BLaER1 (cell line): ENCODE measurements around the gene NOL4L.
"Not testable (repeated sequence)": the region's sequence is repeated elsewhere in the genome, so short reads cannot be mapped to it uniquely, and the experiment has no call there.

ENCODE experiments used
- H3K27ac ChIP-seq: shearing (Covaris generic); formaldehyde crosslinking; 2 replicates; pipeline ENCODE4 v1.8.1; 2022
- H3K27me3 ChIP-seq: shearing (Covaris generic); formaldehyde crosslinking; 2 replicates; pipeline ENCODE4 v1.8.1; 2022
- H3K36me3 ChIP-seq: shearing (Covaris generic); formaldehyde crosslinking; 2 replicates; pipeline ENCODE4 v1.8.1; 2022
- H3K4me1 ChIP-seq: shearing (Covaris generic); formaldehyde crosslinking; 2 replicates; pipeline ENCODE4 v1.8.1; 2022
- H3K4me2 ChIP-seq: shearing (Covaris generic); formaldehyde crosslinking; 2 replicates; pipeline ENCODE4 v1.8.1; 2022
- H3K4me3 ChIP-seq: shearing (Covaris generic); formaldehyde crosslinking; 2 replicates; pipeline ENCODE4 v1.8.1; 2022
- H3K9ac ChIP-seq: shearing (Covaris generic); formaldehyde crosslinking; 2 replicates; pipeline ENCODE4 v1.8.1; 2022
- H3K9me3 ChIP-seq: shearing (Covaris generic); formaldehyde crosslinking; 2 replicates; pipeline ENCODE4 v1.8.1; 2022
- H4K20me1 ChIP-seq: shearing (Covaris generic); formaldehyde crosslinking; 2 replicates; pipeline ENCODE4 v1.8.1; 2022
- Cebpa-rat ChIP-seq: shearing (Covaris generic); IDR thresholded peaks from 2 replicates; pipeline ENCODE4 v1.8.1; 2022

The NOL4L gene

DNA sequence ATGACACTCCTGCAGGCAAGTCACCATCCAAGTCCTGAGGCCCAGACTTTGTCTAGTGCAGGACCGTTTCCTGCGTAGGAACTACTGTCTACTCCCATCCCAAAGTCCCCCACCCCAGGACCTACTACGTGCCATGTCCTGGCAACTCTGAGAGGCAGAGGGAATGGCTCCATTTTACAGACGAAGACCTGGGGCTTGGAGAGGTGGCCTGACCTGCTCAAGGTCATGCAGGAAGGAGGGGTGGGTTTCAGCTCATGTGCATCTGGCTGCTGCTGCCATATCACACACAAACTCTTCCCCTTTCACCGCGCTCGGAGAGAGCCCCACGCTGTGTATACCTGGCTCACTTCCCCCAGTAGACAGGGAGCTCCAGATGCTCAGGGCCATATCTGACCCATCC, 1.2 kb upstream of the NOL4L start:
- Histone ChIP-seq H3K36me3 (no peaks in the 10 kb centered on the region), H3K27me3 (no peaks in the 10 kb centered on the region), H3K4me2 (peak overlapping the region; percentile 97), H3K9me3 (no peaks in the 10 kb centered on the region), H3K27ac (no peak overlapping the region), H3K4me3 (no peak overlapping the region), H4K20me1 (peaks cover 19% of the 10 kb centered on the region; the same call in 1 of the 2 replicates), H3K4me1 (peaks cover 51% of the 10 kb centered on the region), H3K9ac (0 out of 2 replicates have a peak overlapping the region, but pooled peaks have one; percentile 22)
- TF ChIP-seq Cebpa-rat = no peak

DNA sequence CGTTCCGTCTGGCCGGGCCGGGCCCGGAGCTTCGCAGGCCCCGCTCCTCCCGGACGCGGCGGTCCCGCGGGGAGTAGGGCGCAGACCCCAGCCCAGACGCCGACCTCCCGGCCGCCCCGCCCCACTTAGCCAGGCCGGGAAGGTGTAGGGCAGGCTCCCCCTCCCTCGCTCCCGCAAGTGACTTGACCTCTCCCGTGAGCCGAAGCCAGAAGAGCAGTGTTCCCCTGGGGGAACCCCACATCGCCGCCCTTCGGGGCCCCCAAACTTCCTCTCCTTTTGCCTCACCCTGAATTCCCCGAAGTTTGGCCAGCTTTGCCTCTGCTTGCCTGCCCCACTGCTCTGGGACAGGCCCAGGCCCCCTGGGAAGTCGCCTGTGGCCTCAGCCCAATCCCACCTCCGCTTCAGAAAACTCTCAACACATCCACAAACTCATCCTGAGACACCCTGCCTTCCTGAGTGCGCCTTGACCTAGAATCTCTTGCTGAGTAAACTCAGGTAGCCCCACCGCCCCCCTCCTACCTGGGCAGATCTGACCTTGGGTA, 524 bp upstream of the NOL4L start:
- Histone ChIP-seq H3K9me3 (no peaks in the 10 kb centered on the region), H3K9ac (no peak overlapping the region), H3K27ac (no peak overlapping the region; the same call in 1 of the 2 replicates), H3K4me2 (peak overlapping the region; percentile 97), H3K4me3 (peak overlapping the region; percentile 96), H3K27me3 (no peaks in the 10 kb centered on the region), H4K20me1 (peaks cover 25% of the 10 kb centered on the region), H3K36me3 (no peaks in the 10 kb centered on the region), H3K4me1 (peaks cover 57% of the 10 kb centered on the region)
- TF ChIP-seq Cebpa-rat = no peak

- peak overlapping the region; percentile 96 for H3K4me3 ChIP-seq
- H3K36me3 ChIP-seq = no peaks in the 10 kb centered on the region
- peaks cover 75% of the 10 kb centered on the region for H3K4me1 ChIP-seq
- H3K9me3 ChIP-seq = no peaks in the 10 kb centered on the region
- no peak for TF ChIP-seq Cebpa-rat
- peak overlapping the region; percentile 65; the same call in 1 of the 2 replicates for H3K9ac ChIP-seq
- peak overlapping the region; percentile 51; the same call in 1 of the 2 replicates for H3K27ac ChIP-seq
- no peak overlapping the region for H3K4me2 ChIP-seq
- peaks cover 46% of the 10 kb centered on the region for H4K20me1 ChIP-seq
- no peaks in the 10 kb centered on the region for H3K27me3 ChIP-seq
Observed at GRCh38 chr20:32583581-32584070, 1.5 kb downstream of the NOL4L start.

- H3K36me3 ChIP-seq = no peaks in the 10 kb centered on the region
- peak overlapping the region; percentile 77 for H3K9ac ChIP-seq
- peaks cover 51% of the 10 kb centered on the region for H4K20me1 ChIP-seq
- peak overlapping the region; percentile 95 for H3K4me2 ChIP-seq
- H3K27ac ChIP-seq = peak overlapping the region; percentile 87
- no peak for TF ChIP-seq Cebpa-rat
- no peaks in the 10 kb centered on the region for H3K27me3 ChIP-seq
- no peaks in the 10 kb centered on the region for H3K9me3 ChIP-seq
- peak overlapping the region; percentile 96 for H3K4me3 ChIP-seq
- peaks cover 74% of the 10 kb centered on the region for H3K4me1 ChIP-seq
Observed at GRCh38 chr20:32582659-32583580, 2.2 kb downstream of the NOL4L start.

- Histone ChIP-seq H3K4me1 (peaks cover 73% of the 10 kb centered on the region), H3K27ac (peak overlapping the region; percentile 87), H3K4me2 (peak overlapping the region; percentile 95), H3K27me3 (no peaks in the 10 kb centered on the region), H3K36me3 (no peaks in the 10 kb centered on the region), H3K9ac (peak overlapping the region; percentile 77), H4K20me1 (peaks cover 58% of the 10 kb centered on the region), H3K9me3 (no peaks in the 10 kb centered on the region), H3K4me3 (peak overlapping the region; percentile 96)
- TF ChIP-seq Cebpa-rat = no peak
Observed at GRCh38 chr20:32581839-32582658, 3.1 kb downstream of the NOL4L start.

DNA sequence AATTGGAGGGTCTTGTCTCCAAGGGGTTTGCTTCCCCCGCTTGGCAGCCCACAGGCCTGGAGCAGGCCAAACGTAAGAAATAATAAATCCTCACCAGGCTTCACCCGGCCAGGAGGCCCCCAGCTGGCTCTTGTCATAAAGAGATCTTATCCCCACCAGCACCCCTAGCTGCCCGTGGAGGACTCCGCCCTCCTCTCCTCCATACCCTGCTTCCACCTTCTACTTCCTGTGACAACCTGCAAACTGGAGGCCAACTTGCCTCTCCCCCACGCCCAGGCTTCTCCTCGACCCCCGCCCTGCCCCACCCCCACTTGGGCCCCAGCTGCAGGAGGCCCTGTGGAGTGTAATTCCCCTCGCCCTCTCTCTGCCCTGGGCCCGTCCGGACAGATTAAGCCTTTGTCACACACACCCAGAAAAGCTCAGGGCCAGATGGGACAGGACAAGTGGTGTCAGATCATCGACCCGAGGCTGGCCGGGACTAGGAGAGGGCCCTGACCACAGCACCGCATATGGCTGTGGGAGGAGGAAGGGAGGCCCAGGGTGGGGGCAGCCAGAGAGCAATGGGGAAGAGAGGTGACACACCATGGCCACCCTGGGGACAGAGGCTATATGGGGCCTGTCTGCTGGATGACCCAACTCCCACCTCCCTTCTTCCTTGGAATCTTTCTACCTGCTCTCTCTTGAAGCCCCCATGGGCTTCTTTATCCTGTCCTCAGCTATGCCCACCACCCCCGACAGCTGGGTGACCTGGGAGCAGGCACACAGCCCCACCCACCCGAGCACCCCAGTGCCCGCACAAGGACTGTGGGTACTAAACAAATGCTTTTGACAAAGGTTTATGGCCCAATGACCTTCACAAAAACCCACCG, 3.9 kb downstream of the NOL4L start:
- Histone ChIP-seq H3K27ac (peak overlapping the region; percentile 87), H3K27me3 (no peaks in the 10 kb centered on the region), H3K36me3 (no peaks in the 10 kb centered on the region), H3K9me3 (no peaks in the 10 kb centered on the region), H3K4me2 (peak overlapping the region; percentile 95), H3K4me1 (peaks cover 73% of the 10 kb centered on the region), H3K4me3 (0 out of 2 replicates have a peak overlapping the region, but pooled peaks have one; percentile 33), H3K9ac (peak overlapping the region; percentile 77), H4K20me1 (peaks cover 58% of the 10 kb centered on the region)
- no peak for TF ChIP-seq Cebpa-rat

- peaks cover 59% of the 10 kb centered on the region for H4K20me1 ChIP-seq
- H3K9me3 ChIP-seq = no peaks in the 10 kb centered on the region
- TF ChIP-seq Cebpa-rat = no peak
- H3K4me2 ChIP-seq = peak overlapping the region; percentile 95
- H3K27ac ChIP-seq = peak overlapping the region; percentile 87
- no peaks in the 10 kb centered on the region for H3K27me3 ChIP-seq
- no peak overlapping the region for H3K4me3 ChIP-seq
- H3K36me3 ChIP-seq = no peaks in the 10 kb centered on the region
- H3K9ac ChIP-seq = peak overlapping the region; percentile 32; the same call in 1 of the 2 replicates
- peaks cover 73% of the 10 kb centered on the region for H3K4me1 ChIP-seq
Observed at GRCh38 chr20:32580219-32580969, 4.7 kb downstream of the NOL4L start.

DNA sequence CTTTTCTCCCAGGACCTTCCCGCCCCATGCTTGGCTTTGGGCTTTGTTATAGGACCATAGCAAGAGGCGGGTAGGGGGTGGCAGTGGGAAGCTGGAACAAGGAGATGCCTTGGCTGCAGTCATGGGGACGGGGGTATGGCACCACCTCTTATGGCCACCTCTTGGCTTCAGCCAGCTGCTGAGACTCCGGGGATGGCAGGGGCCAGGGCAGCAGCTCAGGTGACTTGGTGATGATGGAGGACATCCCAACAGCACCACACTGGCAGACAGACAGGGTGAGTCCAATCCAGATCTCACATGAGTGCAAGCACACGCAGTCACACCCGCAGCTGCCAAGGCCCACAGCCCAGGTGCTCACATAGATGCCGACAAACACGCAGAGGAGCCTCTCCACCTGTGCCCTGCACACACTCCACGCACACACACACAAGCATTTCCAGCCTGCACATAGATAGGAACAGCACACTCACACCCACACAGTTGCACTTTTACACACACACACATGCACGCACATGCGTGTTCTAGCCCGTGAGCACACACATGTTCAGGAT, 6.2 kb downstream of the NOL4L start:
- no peaks in the 10 kb centered on the region for H3K27me3 ChIP-seq
- no peak for TF ChIP-seq Cebpa-rat
- peak overlapping the region; percentile 28; the same call in 1 of the 2 replicates for H3K4me2 ChIP-seq
- no peaks in the 10 kb centered on the region for H3K9me3 ChIP-seq
- no peaks in the 10 kb centered on the region for H3K36me3 ChIP-seq
- H3K9ac ChIP-seq = no peak overlapping the region
- no peak overlapping the region; the same call in 1 of the 2 replicates for H3K27ac ChIP-seq
- peaks cover 74% of the 10 kb centered on the region for H4K20me1 ChIP-seq
- no peak overlapping the region for H3K4me3 ChIP-seq
- peaks cover 87% of the 10 kb centered on the region for H3K4me1 ChIP-seq

DNA sequence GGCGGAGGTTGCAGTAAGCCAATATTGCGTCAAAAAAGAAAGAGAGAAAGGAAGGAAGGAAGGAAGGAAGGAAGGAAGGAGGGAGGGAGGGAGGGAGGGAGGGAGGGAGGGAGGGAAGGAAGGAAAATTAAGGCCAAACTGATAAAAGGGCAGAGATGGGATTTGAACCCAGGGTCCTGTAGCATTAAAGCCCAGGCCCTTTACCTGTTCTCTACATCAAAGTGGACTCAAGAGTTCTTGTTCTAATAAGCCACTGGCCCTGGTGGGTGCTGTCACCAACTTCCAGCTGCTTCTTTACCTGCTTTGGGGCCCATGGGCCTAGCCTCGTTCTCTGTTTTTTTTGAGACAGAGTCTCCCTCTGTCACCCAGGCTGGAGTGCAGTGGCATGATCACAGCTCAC, 7.1 kb downstream of the NOL4L start:
- H3K4me2 ChIP-seq, H3K36me3 ChIP-seq, H3K27ac ChIP-seq, H3K9me3 ChIP-seq, H3K4me3 ChIP-seq, H3K27me3 ChIP-seq, H3K9ac ChIP-seq: not testable (repeated sequence)
- peaks cover 87% of the 10 kb centered on the region for H3K4me1 ChIP-seq
- peaks cover 82% of the 10 kb centered on the region for H4K20me1 ChIP-seq
